PC-9 (cell line): ENCODE measurements around the gene FLNC. TPM values are rescaled to one million over a fixed set of nuclear protein-coding genes. Genes with fewer than 3 reads are reported as not detected.

Source experiments
- BruUV-seq: library from RNA; stranded (reverse); fragments of 400-500 nt; replicated peaks from 2 replicates; lab custom pipeline; 2021; lab: Mats Ljungman, UMichigan
- CTCF ChIA-PET: fragments of 300-600 bp; sonication (Branson Sonifier 250); formaldehyde crosslinking; loops from one replicate; lab custom pipeline; 2022; ENCODE audit warnings: antibody characterized with exemption; lab: Charles Lee
- POLR2A ChIA-PET: fragments of 300-600 bp; sonication (Branson Sonifier 250); formaldehyde crosslinking; loops from one replicate; lab custom pipeline; 2022; ENCODE audit warnings: antibody characterized with exemption; ENCODE audit not compliant: unreplicated experiment; lab: Charles Lee
- DNase-seq, 2 experiments: peaks; one replicate each; pipeline versions ENCODE4 v3.0.0 to v3.0.0-alpha.2; 2015 to 2022; ENCODE audit warnings: mixed read lengths in 1 of 2
- H2AFZ ChIP-seq: fragments of 200-600 bp; sonication (generic); 2 replicates; pipeline ENCODE4 v1.8.1; 2017; ENCODE audit warnings: antibody characterized with exemption
- H3F3A ChIP-seq: fragments of 200-600 bp; sonication (generic); 2 replicates; pipeline ENCODE4 v1.8.1; 2017; ENCODE audit warnings: antibody characterized with exemption, mild to moderate bottlenecking, low read depth; ENCODE audit not compliant: insufficient read depth
- H3K27ac ChIP-seq: fragments of 200-600 bp; sonication (generic); 2 replicates; pipeline ENCODE4 v1.6.1; 2016; ENCODE audit warnings: mixed run types
- H3K27me3 ChIP-seq: fragments of 200-600 bp; sonication (generic); 2 replicates; pipeline ENCODE4 v1.6.1; 2016; ENCODE audit warnings: low read depth, mixed run types; ENCODE audit not compliant: insufficient read depth
- H3K36me3 ChIP-seq: fragments of 200-600 bp; sonication (generic); 2 replicates; pipeline ENCODE4 v1.6.1; 2016; ENCODE audit warnings: low read depth, mixed run types
- H3K4me1 ChIP-seq: fragments of 200-600 bp; sonication (generic); replicated peaks from 2 replicates; pipeline ENCODE4 v1.6.1; 2016; ENCODE audit warnings: mixed run types; ENCODE audit not compliant: insufficient read depth
- H3K4me2 ChIP-seq: fragments of 200-600 bp; sonication (generic); 2 replicates; pipeline ENCODE4 v1.6.1; 2017; ENCODE audit warnings: mixed run types
- H3K4me3 ChIP-seq: fragments of 200-600 bp; sonication (generic); 2 replicates; pipeline ENCODE4 v1.6.1; 2016; ENCODE audit warnings: mixed run types
- H3K79me2 ChIP-seq: fragments of 200-600 bp; sonication (generic); 2 replicates; pipeline ENCODE4 v1.6.1; 2017; ENCODE audit warnings: low read depth, mixed run types
- H3K9me2 ChIP-seq: fragments of 200-600 bp; sonication (generic); 2 replicates; pipeline ENCODE4 v1.8.1; 2017; ENCODE audit warnings: mild to moderate bottlenecking; ENCODE audit not compliant: insufficient read depth
- H3K9me3 ChIP-seq: fragments of 200-600 bp; sonication (generic); 2 replicates; pipeline ENCODE4 v1.8.1; 2016; ENCODE audit warnings: low read depth; ENCODE audit not compliant: insufficient read depth
- H4K20me1 ChIP-seq: fragments of 200-600 bp; sonication (generic); 2 replicates; pipeline ENCODE4 v1.8.1; 2017; ENCODE audit not compliant: insufficient read depth
- EZH2 ChIP-seq: fragments of 200-600 bp; sonication (generic); IDR thresholded peaks from 2 replicates; pipeline ENCODE4 v1.8.0; 2017; ENCODE audit warnings: antibody characterized with exemption, low read depth
- intact Hi-C: fragments of 100-400 bp; cut with micrococcal nuclease; formaldehyde crosslinking; loops from one replicate; pipeline ENCODE4 v1.10.0; 2022; ENCODE audit not compliant: unreplicated experiment
- total RNA-seq: library from RNA; stranded (reverse); gene quantifications from 2 replicates; pipeline ENCODE4 v1.2.3, GENCODE V29; 2021
- TF ChIP-seq, protein P1 (sequence below): fragments of 200-600 bp; sonication (generic); conservative IDR thresholded peaks from 2 replicates; pipeline ENCODE4 v1.6.1; 2017; ENCODE audit warnings: mixed run types, antibody characterized with exemption, mild to moderate bottlenecking, moderate library complexity

FLNC gene
- total RNA-seq, 1 experiment from 2014 or later: 75.5 TPM

DNA sequence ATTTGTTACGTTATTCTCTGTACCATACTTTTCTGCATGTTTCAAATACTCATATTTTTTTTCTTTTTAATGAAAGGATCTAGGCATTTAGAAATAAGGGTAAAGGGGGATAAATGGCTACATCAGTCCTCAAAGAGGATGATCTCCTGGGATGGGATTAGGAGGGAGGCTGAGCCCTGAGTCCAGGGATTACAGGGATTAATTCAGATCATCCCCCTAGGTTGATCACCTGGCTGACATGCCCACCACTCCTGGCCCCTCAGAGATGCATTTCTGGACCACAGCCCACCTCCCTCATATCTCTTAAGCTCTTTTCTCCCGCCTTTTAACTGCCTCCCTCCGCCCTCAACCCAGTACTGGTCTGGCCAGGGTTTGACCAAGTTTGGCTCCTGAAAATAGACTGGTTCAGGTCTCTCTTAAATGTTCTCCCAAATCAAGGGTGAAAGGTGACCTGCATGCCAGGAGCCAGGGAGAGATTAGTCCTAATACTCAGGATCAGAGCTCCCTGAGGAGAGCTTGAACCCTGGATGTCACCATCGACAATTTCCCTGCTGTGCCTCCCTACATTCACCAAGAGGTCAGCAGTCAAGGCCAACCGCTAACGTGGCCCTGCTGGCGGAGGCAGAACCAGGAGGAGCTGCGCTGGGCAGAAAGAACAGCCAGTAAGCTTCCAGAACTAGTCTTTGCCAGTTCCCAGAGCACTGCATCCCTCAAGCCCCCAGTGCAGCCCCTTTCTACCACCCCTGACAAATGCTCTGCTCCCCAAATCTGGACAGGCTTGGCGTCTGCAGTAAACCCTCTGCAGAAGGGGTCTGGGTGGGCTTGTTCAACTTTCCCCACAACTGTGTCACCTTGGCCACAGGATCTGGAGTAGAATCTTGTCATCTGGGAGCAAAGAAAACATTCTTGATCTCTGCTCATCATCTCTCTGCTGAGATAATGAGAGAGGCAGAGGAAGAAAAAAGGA, 41.5 kb upstream of the FLNC start:
- no peak for DNase-seq
- Histone ChIP-seq H3K79me2 (no peaks in the 10 kb centered on the region), H3F3A (peaks cover 4% of the 10 kb centered on the region; the same call in 1 of the 2 replicates), H3K4me3 (no peak overlapping the region), H4K20me1 (no peaks in the 10 kb centered on the region), H3K9me3 (no peaks in the 10 kb centered on the region), H3K27me3 (no peaks in the 10 kb centered on the region), H2AFZ (no peak overlapping the region), H3K36me3 (no peaks in the 10 kb centered on the region), H3K4me2 (no peak overlapping the region), H3K9me2 (no peaks in the 10 kb centered on the region), H3K4me1 (peaks cover 4% of the 10 kb centered on the region; the same call in 1 of the 2 replicates), H3K27ac (no peak overlapping the region)
- no TSS peak for BruUV-seq
- ChIA-PET CTCF (interaction anchor here (0.6 kb wide), 1 partner anchor 386 kb away, joined by 9 read pairs; no protein-coding TSS in a partner anchor), POLR2A (no interaction called here)
- intact Hi-C loops: no loop called here
- TF ChIP-seq, protein P1, sequence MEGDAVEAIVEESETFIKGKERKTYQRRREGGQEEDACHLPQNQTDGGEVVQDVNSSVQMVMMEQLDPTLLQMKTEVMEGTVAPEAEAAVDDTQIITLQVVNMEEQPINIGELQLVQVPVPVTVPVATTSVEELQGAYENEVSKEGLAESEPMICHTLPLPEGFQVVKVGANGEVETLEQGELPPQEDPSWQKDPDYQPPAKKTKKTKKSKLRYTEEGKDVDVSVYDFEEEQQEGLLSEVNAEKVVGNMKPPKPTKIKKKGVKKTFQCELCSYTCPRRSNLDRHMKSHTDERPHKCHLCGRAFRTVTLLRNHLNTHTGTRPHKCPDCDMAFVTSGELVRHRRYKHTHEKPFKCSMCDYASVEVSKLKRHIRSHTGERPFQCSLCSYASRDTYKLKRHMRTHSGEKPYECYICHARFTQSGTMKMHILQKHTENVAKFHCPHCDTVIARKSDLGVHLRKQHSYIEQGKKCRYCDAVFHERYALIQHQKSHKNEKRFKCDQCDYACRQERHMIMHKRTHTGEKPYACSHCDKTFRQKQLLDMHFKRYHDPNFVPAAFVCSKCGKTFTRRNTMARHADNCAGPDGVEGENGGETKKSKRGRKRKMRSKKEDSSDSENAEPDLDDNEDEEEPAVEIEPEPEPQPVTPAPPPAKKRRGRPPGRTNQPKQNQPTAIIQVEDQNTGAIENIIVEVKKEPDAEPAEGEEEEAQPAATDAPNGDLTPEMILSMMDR: no peak
- no peak for TF ChIP-seq EZH2

DNA sequence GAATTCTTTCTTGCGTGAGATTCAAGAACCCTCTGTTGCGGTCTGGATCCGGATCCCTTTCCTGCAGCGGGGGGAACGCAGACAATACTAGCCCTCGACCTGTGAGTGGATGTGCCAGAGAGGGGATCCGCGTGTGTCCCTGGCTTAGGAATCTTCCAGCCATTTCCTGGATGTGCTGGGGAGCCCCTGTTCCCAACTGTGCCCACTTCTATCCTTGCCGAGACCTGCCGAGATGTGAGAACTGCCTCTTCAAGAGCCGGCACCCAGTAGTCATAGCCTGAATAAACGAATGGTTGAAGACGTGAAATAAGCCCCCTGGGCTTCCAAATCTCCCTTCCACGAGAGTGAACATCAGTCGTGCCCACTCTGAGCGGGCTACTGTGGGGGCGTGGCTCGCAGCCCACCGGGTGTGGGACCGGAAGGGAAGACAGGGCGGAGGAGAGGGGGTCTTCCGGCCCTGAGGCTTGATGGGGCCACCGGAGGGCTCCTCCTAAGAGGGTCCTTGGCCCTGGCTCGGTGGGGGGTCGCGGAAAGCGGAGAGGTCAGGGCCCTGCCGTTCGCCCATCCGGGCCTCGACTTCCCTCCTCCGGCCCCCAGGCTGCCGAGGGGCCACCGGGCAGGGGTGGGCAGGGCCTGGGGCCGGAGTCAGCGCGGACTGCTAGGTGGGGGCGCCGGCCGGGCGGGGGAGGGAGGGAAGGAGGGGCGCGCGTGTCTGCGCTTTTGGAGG, 39.7 kb upstream of the FLNC start:
- no peaks in the 10 kb centered on the region for H3K79me2 ChIP-seq
- peak overlapping the region; percentile 84 for H3K4me2 ChIP-seq
- CTCF ChIA-PET: no interaction called here
- H3K9me3 ChIP-seq: no peaks in the 10 kb centered on the region
- H3K27me3 ChIP-seq: no peaks in the 10 kb centered on the region
- no peak for DNase-seq
- intact Hi-C loops: loop anchor here (5.0 kb wide), 2 partner anchors 37 to 72 kb away; partner anchors contain the start of gene ATP6V1F
- H3K4me3 ChIP-seq: peak overlapping the region; percentile 65; the same call in 1 of the 2 replicates
- no peaks in the 10 kb centered on the region for H3K36me3 ChIP-seq
- BruUV-seq: no TSS peak
- TF ChIP-seq, protein P1: no peak
- no peak for TF ChIP-seq EZH2
- no peaks in the 10 kb centered on the region for H4K20me1 ChIP-seq
- peak overlapping the region; percentile 88 for H2AFZ ChIP-seq
- POLR2A ChIA-PET: no interaction called here
- peaks cover 4% of the 10 kb centered on the region; the same call in 1 of the 2 replicates for H3F3A ChIP-seq
- peaks cover 4% of the 10 kb centered on the region; the same call in 1 of the 2 replicates for H3K4me1 ChIP-seq
- H3K9me2 ChIP-seq: no peaks in the 10 kb centered on the region
- H3K27ac ChIP-seq: no peak overlapping the region
